K562 (cell line): Measurements from ENCODE around the gene XAB2. TPM values are rescaled to one million over a fixed set of nuclear protein-coding genes. Genes with fewer than 3 reads are reported as not detected.

Experiments
- ATF7 ChIP-seq: fragments of 450-650 bp; IDR thresholded peaks from 2 replicates; pipeline ENCODE4 v1.7.1; 2014; ENCODE audit warnings: mild to moderate bottlenecking, moderate library complexity
- GABPB1 ChIP-seq: sonication (generic); formaldehyde crosslinking; IDR thresholded peaks from 2 replicates; pipeline ENCODE4 v1.8.0; 2022; ENCODE audit warnings: mild to moderate bottlenecking, missing genetic modification reagents
- PML ChIP-seq: IDR thresholded peaks from 2 replicates; pipeline ENCODE4 v1.6.1; 2012; ENCODE audit warnings: low read length, inconsistent platforms
- POLR2AphosphoS2 ChIP-seq: IDR thresholded peaks from 2 replicates; pipeline ENCODE4 v1.6.1; 2012; ENCODE audit warnings: low read length, improper control_type of control experiment
- POLR2H ChIP-seq: IDR thresholded peaks from 2 replicates; pipeline ENCODE4 v1.6.1; 2016; ENCODE audit warnings: missing genetic modification characterization, low read depth, mild to moderate bottlenecking, control low read depth, missing compliant biosample characterization, moderate library complexity
- POLR3A ChIP-seq: IDR thresholded peaks from 2 replicates; pipeline ENCODE4 v1.6.1; 2011; ENCODE audit warnings: borderline replicate concordance, mild to moderate bottlenecking, moderate library complexity; ENCODE audit not compliant: insufficient read length, insufficient read depth; ENCODE audit errors: extremely low read depth
- ZC3H8 ChIP-seq: fragments of 450-650 bp; IDR thresholded peaks from 2 replicates; pipeline ENCODE4 v1.6.1; 2017
- ZFP36 ChIP-seq: fragments of 150-350 bp; IDR thresholded peaks from 2 replicates; pipeline ENCODE4 v1.6.1; 2018; ENCODE audit warnings: low read length, low read depth; ENCODE audit not compliant: partially characterized antibody
- ZNF24 ChIP-seq: fragments of 450-650 bp; IDR thresholded peaks from 2 replicates; pipeline ENCODE4 v1.6.1; 2016
- polyA plus RNA-seq, 8 experiments: library from polyadenylated mRNA; depleted of rRNA in 4 of 8; stranded (reverse) in 5 of 8; unstranded in 3 of 8; fragments of >200 nt; fragmentation: Nextera tagmentation in 2 of 8; fragmentation: Illumina TruSeq in 1 of 8; extraction: Ambion mirVana in 2 of 8; extraction: Trizol in 1 of 8; gene quantifications; 2 replicates each; pipeline versions ENCODE4 v1.2.1 to v1.2.3, GENCODE V29; 2011 to 2014; ENCODE audit warnings: inconsistent platforms in 1 of 8, missing spikeins in 1 of 8
- total RNA-seq, 7 experiments: library from RNA; depleted of rRNA in 6 of 7; stranded (reverse); fragments of >200 nt in 6 of 7; fragmentation: Illumina TruSeq in 2 of 7; extraction: Trizol in 2 of 7; gene quantifications; 2 replicates each; pipeline versions ENCODE4 v1.2.1 to v1.2.3, GENCODE V29; 2011 to 2021; ENCODE audit warnings: low replicate concordance in 1 of 7
- TF ChIP-seq, protein P1 (sequence below), 2 experiments: fragments of 450-650 bp in 1 of 2; sonication (generic) in 1 of 2; formaldehyde crosslinking; conservative IDR thresholded peaks; 2 replicates each; pipeline versions ENCODE4 v1.4.0 to v1.8.1; 2020 to 2022; ENCODE audit warnings: mild to moderate bottlenecking in 1 of 2, missing genetic modification reagents in 1 of 2
- TF ChIP-seq, protein P2 (sequence below): fragments of 450-650 bp; IDR thresholded peaks from 2 replicates; pipeline ENCODE4 v1.6.1; 2016; ENCODE audit warnings: low read depth, mild to moderate bottlenecking, moderate library complexity
- TF ChIP-seq, protein P3 (sequence below): conservative IDR thresholded peaks from 2 replicates; pipeline ENCODE4 v1.6.1; 2011; ENCODE audit warnings: low read depth, mild to moderate bottlenecking, low read length; ENCODE audit not compliant: control insufficient read depth
- TF ChIP-seq, protein P4 (sequence below): fragments of 450-650 bp; IDR thresholded peaks from 2 replicates; pipeline ENCODE4 v1.7.1; 2018; ENCODE audit warnings: mild to moderate bottlenecking, low read depth; ENCODE audit not compliant: partially characterized antibody

The XAB2 gene
- total and polyA plus RNA-seq, 9 of the 15 experiments (the other 6 are each of a cell fraction or from before 2014, with no cell fraction given): 0.21 to 58.3 (median 20.0) TPM

DNA sequence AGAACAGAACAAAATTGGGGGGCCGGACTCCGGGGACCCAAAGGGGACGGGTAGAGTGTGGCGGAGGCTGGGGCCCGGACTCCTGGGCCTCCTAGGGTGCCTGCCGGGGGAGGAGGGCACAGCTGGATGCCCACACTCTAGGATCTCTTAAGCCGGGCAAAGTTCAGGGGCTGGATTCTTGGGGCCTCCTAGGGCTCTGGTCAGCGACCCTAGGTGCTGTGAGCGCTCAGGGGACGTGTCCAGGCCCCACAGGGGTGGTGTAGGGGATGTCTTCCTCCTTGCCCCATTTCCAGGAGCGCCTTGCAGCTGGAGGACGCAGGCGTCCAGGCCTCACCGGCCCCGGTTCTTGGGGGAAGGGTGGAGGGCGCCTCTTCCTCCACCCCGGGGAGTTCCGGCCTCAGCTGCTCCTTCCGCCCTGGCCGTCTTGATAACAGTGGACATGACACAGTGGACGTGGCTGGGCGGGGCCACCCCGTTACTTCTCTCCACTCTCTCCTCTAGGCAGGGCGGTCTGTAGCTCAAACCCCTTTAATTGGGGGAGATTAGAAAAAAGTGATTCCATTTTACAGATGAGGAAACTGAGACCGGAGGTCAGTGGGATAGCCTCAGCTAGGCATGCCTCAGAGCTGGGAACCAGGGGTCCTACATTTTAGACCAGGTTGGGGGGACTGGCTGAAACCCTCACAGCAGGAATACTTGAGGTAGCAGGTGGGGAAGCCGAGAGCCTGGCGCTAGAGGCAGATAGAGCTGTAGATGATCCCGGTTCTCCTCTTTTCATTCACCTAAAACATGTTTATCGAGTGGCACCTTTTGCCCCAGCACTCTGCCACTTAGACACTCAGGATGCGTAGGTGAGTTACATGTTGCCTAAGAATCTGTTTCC, 8.3 kb upstream of the XAB2 start (continued):
- TF ChIP-seq POLR2H: peak; percentile 58; the same call in 1 of the 2 replicates
- peak; percentile 65 for TF ChIP-seq GABPB1
- TF ChIP-seq ATF7: peak; percentile 57
- TF ChIP-seq, protein P1, sequence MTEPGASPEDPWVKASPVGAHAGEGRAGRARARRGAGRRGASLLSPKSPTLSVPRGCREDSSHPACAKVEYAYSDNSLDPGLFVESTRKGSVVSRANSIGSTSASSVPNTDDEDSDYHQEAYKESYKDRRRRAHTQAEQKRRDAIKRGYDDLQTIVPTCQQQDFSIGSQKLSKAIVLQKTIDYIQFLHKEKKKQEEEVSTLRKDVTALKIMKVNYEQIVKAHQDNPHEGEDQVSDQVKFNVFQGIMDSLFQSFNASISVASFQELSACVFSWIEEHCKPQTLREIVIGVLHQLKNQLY (CRISPR knock-in tag; conservative IDR thresholded peaks at IDR 0.05): 0 out of 4 replicates have a peak, but pooled peaks of 1 of the 2 experiments have one; percentile 28
- TF ChIP-seq, protein P2, sequence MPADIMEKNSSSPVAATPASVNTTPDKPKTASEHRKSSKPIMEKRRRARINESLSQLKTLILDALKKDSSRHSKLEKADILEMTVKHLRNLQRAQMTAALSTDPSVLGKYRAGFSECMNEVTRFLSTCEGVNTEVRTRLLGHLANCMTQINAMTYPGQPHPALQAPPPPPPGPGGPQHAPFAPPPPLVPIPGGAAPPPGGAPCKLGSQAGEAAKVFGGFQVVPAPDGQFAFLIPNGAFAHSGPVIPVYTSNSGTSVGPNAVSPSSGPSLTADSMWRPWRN: 0 out of 2 replicates have a peak, but pooled peaks have one; percentile 17
- TF ChIP-seq ZFP36: no peak
- TF ChIP-seq ZC3H8: no peak
- TF ChIP-seq PML: peak; percentile 24; the same call in 1 of the 2 replicates
- TF ChIP-seq, protein P3, sequence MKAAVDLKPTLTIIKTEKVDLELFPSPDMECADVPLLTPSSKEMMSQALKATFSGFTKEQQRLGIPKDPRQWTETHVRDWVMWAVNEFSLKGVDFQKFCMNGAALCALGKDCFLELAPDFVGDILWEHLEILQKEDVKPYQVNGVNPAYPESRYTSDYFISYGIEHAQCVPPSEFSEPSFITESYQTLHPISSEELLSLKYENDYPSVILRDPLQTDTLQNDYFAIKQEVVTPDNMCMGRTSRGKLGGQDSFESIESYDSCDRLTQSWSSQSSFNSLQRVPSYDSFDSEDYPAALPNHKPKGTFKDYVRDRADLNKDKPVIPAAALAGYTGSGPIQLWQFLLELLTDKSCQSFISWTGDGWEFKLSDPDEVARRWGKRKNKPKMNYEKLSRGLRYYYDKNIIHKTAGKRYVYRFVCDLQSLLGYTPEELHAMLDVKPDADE: peak; percentile 64; the same call in 1 of the 2 replicates
- TF ChIP-seq ZNF24: 0 out of 2 replicates have a peak, but pooled peaks have one; percentile 24
- TF ChIP-seq POLR2AphosphoS2: no peak
- TF ChIP-seq, protein P4, sequence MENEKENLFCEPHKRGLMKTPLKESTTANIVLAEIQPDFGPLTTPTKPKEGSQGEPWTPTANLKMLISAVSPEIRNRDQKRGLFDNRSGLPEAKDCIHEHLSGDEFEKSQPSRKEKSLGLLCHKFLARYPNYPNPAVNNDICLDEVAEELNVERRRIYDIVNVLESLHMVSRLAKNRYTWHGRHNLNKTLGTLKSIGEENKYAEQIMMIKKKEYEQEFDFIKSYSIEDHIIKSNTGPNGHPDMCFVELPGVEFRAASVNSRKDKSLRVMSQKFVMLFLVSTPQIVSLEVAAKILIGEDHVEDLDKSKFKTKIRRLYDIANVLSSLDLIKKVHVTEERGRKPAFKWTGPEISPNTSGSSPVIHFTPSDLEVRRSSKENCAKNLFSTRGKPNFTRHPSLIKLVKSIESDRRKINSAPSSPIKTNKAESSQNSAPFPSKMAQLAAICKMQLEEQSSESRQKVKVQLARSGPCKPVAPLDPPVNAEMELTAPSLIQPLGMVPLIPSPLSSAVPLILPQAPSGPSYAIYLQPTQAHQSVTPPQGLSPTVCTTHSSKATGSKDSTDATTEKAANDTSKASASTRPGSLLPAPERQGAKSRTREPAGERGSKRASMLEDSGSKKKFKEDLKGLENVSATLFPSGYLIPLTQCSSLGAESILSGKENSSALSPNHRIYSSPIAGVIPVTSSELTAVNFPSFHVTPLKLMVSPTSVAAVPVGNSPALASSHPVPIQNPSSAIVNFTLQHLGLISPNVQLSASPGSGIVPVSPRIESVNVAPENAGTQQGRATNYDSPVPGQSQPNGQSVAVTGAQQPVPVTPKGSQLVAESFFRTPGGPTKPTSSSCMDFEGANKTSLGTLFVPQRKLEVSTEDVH: peak; percentile 39
- no peak for TF ChIP-seq POLR3A
- TF ChIP-seq, all 486 proteins: peak for 91
